Measurements from ENCODE around the gene ARID1A. TPM values are rescaled to one million over a fixed set of nuclear protein-coding genes. Genes with fewer than 3 reads are reported as not detected.
A peak's percentile ranks its signal among the peaks of the same experiment; 100 is the strongest.

Gene ARID1A
- total and polyA plus RNA-seq, 8 donors = 14.8 to 39.9 (median 25.5) TPM

- H3K27me3 ChIP-seq = no peaks in the 10 kb centered on the region
- no peak overlapping the region for H3K4me3 ChIP-seq
- no peak for ATAC-seq
- 89 to 95% methylated on average over 4 of the region's 4 CpGs for WGBS, 2 donors
- no peak for TF ChIP-seq CTCF (IDR thresholded peaks at IDR 0.05)
- H3K4me1 ChIP-seq = peaks cover 0 to 2% (median 0%) of the 10 kb centered on the region in 3 donors
- no peak overlapping the region for H3K27ac ChIP-seq
- H3K36me3 ChIP-seq = no peaks in the 10 kb centered on the region
- intact Hi-C loops (cut with DNase I) = no loop called here
- FAIRE-seq = no peak
- no peak for DNase-seq
- no peaks in the 10 kb centered on the region for H3K9me3 ChIP-seq
Measured at GRCh38 chr1:26684763-26685508, 10.9 kb upstream of the ARID1A start.

- ATAC-seq (peak in 1 of 4 donors; percentile 59), FAIRE-seq (no peak), DNase-seq (no peak)
- no peaks in the 10 kb centered on the region for H3K9me3 ChIP-seq
- no peak overlapping the region for H3K4me3 ChIP-seq
- no peak overlapping the region for H3K27ac ChIP-seq
- peaks cover 0 to 21% (median 7%) of the 10 kb centered on the region in 3 donors for H3K4me1 ChIP-seq
- 9 to 15% methylated on average over 1 of the region's 1 CpG for WGBS, 2 donors
- no peak for TF ChIP-seq CTCF (IDR thresholded peaks at IDR 0.05)
- H3K36me3 ChIP-seq = no peaks in the 10 kb centered on the region
- intact Hi-C loops (cut with DNase I) = no loop called here
- H3K27me3 ChIP-seq = no peaks in the 10 kb centered on the region
Measured at GRCh38 chr1:26686795-26687194, 9.0 kb upstream of the ARID1A start.

DNA sequence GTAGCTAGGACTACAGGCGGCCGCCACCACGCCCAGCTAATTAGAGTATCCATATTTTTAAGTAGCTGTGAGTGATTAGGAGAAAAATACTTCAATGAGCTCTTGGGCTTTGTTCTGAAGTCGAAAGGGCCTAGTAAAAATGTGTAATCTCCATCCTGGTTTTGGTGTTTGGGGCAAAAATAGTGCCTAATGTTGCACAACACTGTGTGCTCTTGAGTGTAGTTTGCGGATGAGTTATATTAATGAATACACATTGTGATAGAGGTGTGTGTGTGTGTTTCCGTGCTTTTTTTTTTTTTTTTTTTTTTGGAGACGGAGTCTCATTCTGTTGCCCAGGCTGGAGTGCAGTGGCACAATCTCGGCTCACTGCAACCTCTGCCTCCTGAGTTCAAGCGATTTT is 6.3 kb upstream of the ARID1A start:
- DNase-seq (no peak), FAIRE-seq (no peak), ATAC-seq (no peak)
- no peak for TF ChIP-seq CTCF (IDR thresholded peaks at IDR 0.05)
- intact Hi-C loops (cut with DNase I) = no loop called here
- Histone ChIP-seq H3K4me3 (no peak overlapping the region), H3K36me3 (no peaks in the 10 kb centered on the region), H3K9me3 (no peaks in the 10 kb centered on the region), H3K27ac (peak overlapping the region in 2 of 4 donors; percentile 46 to 51), H3K27me3 (no peaks in the 10 kb centered on the region), H3K4me1 (peaks cover 11 to 34% (median 19%) of the 10 kb centered on the region in 3 donors)
- 91 to 96% methylated on average over 8 to 9 of the region's 9 CpGs for WGBS, 2 donors

GRCh38 chr1:26690157-26690556 is 5.7 kb upstream of the ARID1A start:
- 28 to 39% methylated on average over 2 of the region's 2 CpGs for WGBS, 2 donors
- DNase-seq (peak in 1 of 6 donors; percentile 40), FAIRE-seq (no peak), ATAC-seq (no peak)
- intact Hi-C loops (cut with DNase I) = no loop called here
- H3K27ac ChIP-seq = peak overlapping the region in 2 of 4 donors; percentile 46 to 51
- H3K27me3 ChIP-seq = no peaks in the 10 kb centered on the region
- no peaks in the 10 kb centered on the region for H3K36me3 ChIP-seq
- H3K4me1 ChIP-seq = peaks cover 14 to 39% (median 19%) of the 10 kb centered on the region in 3 donors
- no peak overlapping the region for H3K4me3 ChIP-seq
- TF ChIP-seq CTCF (IDR thresholded peaks at IDR 0.05) = no peak
- no peaks in the 10 kb centered on the region for H3K9me3 ChIP-seq

DNA sequence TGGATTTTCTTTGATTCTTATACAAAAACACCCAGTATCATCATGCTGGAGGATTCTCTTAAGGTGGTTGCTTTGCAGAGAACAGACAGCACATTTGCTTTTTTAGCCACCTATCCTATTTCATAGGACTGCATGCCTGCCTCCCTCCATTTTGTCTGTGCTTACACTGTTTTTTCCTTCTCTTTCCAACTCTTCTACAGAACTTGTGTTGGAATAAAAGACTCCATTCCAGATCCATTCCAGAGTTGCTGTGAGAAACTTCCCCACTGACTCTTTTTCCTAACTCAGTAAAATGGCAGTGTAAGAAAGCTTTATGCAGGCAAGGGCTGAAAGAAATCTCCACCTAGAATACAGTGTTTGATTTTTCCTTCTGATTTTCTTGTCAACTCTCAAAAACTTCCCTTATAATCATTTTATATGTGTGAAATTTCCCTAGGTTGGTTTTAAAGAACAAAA is 5.2 kb upstream of the ARID1A start:
- DNase-seq (no peak), FAIRE-seq (no peak), ATAC-seq (no peak)
- TF ChIP-seq CTCF (IDR thresholded peaks at IDR 0.05) = no peak
- no peaks in the 10 kb centered on the region for H3K27me3 ChIP-seq
- intact Hi-C loops (cut with DNase I) = no loop called here
- peaks cover 14 to 39% (median 19%) of the 10 kb centered on the region in 3 donors for H3K4me1 ChIP-seq
- no peak overlapping the region for H3K4me3 ChIP-seq
- H3K27ac ChIP-seq = peak overlapping the region in 3 of 4 donors; percentile 2 to 51 (median 26)
- H3K9me3 ChIP-seq = no peaks in the 10 kb centered on the region
- H3K36me3 ChIP-seq = no peaks in the 10 kb centered on the region

Measured in pancreas (tissue), 10 donors.